GM21825 (cell line): ENCODE results near the gene ENTPD3.
A peak's percentile ranks its signal among the peaks of the same experiment; 100 is the strongest.

Experiments used
- ATAC-seq: cut with Tn5 transposase; IDR thresholded peaks from one replicate; pipeline ENCODE4 v1.9.1; 2021; ENCODE audit warnings: mild to moderate bottlenecking, moderate library complexity; ENCODE audit not compliant: unreplicated experiment

Gene ENTPD3

DNA sequence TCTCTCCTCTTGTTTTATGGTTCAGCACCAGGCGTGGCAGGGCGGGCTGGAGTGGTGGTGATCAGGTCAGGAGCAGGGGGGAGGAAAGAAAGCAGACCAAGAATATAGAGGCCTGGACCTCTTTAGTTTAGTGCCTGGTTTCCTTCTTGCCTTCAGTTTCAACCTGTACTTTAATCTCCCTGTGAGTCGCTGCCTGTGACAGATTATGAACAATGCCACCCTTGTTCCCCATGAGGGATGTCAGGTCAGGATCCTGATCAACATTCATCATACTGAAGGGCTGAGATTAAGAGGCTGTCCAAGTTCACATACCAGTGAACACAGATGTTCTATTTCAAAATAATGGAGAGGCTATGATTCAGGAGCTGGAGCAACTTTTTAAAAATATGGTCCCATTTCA, 11.4 kb downstream of the ENTPD3 start:
- ATAC-seq = no peak

DNA sequence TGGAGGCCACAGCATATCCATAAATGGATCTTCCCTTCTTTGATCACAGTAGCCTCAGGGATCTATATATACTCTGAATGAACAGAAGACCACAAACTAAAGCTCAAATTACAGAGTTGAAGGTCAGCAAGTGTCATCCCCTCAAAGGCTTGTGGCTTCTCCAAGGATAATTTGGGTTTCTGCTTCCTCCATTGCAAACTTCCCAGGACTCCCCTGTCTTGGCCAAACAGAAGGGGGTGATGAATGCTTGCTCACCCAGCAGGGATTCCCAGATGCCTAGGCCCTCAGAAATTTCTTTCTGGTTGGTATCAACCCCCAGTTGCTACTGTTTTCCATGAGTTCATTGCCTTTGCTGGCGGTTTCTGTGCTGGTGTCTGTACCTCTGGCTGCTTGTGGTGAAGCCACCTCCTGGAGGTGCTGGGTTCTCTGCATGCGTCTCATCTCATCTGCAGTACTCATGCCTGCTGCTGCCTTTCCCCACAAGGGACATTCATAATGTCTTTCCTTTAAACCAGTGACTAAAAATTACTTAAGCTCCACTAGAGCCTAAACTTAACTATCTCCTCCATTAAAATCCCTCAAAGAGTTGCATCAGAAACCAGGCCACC, 17.7 kb downstream of the ENTPD3 start:
- ATAC-seq = no peak

DNA sequence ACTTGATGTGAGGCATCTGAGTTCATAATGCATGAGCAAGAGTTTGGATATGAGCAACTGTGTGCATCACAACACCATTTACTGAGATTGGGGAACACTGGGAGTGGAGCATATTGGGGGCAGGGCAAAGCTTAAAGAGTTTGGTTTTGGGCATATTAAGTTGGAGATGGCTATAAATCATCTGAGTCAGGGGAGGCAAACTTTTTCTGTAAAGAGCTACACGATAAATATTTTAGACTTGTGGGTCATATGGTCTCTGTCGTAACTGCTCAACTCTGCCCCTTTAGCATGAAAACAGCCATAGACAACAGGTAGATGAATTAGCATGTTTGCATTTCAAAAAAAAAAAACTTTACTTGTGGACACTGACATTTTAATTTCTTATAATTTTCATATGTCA, 20.0 kb downstream of the ENTPD3 start:
- ATAC-seq = no peak

DNA sequence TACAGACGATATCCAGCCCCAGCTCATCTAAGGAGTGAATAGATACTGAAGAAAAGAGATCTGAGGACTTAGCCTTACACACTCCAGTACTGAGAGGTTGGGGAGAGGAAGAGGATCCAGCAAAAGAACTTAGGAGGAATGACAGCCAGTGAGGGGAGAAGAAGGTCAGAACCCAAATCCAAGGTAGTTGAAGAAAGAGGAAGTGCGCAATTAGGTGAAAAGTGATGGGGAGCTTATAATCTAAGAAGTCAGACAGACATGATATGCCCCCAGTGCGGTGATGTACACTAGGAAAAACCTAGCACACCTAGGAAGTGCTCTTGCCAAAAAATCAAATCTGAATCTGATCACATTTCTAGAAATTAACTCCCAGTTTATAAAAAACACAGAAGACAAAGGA, 20.6 kb downstream of the ENTPD3 start:
- ATAC-seq = no peak

DNA sequence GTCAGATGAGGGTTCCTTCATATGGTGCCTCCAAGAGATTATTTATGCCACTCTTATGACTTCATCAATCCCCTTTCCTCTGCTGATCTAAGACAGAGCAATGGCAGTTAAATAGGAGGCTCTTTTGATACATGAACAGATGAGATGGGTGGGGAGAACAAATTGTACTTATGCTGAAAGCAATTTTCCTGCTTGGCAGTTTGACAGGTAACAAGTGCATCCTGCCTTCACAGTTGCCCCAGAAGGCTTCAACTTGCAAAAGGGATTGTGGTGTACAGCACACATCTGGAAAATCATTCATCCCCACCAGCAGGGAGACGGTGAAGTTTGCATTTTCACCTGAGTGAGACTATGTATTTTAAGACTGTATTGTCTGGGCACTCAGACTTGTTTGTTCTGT, 27.3 kb downstream of the ENTPD3 start:
- no peak for ATAC-seq

DNA sequence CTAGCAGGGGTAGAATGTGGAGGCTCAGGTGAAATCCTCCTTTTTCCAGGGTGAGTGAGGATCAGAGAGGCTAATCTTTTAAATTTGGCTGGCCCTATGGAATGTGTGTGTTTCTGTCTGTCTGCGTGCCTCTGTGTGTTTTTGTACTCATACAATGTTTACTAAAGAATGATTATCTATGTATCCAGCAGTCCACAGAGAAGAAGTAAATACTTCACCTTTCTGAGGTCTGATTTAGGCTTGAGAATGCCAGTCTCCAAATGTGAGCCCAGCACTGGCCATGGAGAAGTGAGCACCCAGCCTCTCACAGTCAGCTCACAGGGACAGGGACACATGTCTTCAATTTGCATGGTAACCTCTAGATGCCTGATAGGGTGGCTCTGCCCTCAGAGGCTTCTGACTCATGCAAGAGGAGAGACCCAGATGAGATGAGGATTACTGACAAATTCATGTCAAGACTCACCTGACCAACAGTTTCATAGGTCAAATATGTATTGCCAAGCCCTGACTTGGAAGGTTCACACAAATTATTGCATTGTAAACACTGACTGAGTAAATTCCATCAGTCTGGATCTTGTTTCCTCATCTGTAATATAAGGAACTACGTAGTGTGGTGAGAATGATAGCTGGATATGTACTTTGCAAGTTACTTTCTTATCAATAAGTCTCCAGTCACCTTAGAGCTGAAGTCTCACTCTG, 31.0 kb downstream of the ENTPD3 start:
- no peak for ATAC-seq

DNA sequence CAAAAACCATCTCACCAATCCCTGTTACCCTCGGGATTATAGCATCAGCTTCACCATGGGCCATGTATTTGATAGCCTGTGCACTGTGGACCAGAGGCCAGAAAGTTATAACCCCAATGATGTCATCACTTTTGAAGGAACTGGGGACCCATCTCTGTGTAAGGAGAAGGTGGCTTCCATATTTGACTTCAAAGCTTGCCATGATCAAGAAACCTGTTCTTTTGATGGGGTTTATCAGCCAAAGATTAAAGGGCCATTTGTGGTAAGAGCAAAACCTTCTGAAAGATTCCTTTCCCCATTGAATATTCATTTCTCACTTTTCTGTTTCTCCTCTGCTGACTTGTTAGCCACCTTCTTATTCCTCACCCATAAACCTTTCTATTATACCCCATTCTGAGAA, 35.9 kb downstream of the ENTPD3 start:
- ATAC-seq = no peak

DNA sequence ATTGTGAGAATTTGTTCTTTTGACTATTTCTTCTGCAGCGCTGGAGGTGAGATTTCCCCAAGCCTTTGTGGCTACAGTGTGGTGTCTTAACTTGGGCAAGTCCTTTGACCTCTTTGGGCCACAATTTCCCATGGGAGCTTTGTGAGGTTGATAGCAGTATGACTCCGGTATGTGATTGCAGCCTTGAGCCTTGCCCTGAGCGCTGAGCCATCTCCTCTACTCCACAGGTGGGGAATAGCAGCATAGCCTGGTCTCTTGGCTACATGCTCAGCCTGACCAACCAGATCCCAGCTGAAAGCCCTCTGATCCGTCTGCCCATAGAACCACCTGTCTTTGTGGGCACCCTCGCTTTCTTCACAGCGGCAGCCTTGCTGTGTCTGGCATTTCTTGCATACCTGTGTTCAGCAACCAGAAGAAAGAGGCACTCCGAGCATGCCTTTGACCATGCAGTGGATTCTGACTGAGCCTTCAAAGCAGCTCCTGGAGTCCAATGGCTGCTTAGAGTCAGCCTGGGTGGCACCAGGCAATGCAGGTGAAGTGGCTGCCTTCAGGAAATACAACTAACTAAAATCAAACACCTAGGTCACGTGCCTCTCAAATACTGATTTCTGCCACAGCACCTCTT, 40.2 kb downstream of the ENTPD3 start:
- no peak for ATAC-seq

DNA sequence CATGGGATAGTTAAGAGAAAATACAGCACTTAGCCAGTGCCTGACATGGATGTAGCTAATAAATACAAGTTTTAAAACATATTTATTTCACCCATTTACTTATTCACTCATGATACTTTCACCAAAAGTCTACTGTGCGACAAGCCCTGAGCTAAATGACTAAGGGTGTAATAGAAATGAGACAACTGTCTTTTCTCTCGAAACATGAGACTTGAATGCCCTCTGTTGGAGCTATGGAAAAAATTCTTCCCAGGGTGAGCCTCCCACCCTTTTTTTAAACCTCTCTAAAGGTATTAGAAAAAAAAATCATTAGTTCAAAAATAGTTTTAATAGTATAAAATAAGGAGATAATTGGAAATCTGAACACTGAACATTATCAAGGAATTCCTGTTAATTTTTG, 45.8 kb downstream of the ENTPD3 start:
- no peak for ATAC-seq

DNA sequence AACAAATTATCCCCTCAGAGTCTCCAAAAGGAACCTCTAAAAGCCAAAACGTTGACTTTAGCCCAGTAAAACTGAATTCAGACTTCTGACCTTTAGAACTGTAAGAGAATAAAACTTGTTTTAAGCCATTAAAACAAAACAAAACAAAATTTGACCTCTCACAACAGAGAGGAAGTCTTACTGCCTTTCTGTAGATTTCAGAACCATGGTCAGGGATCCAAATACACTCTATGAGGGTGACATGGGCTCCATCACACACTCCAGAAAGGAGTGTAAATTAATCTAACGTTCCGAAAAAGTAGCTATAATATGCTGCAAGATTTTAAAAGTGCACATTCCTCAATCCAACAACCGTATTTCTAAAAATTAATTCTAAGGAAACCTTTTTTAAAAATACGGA, 50.9 kb downstream of the ENTPD3 start:
- ATAC-seq = no peak

DNA sequence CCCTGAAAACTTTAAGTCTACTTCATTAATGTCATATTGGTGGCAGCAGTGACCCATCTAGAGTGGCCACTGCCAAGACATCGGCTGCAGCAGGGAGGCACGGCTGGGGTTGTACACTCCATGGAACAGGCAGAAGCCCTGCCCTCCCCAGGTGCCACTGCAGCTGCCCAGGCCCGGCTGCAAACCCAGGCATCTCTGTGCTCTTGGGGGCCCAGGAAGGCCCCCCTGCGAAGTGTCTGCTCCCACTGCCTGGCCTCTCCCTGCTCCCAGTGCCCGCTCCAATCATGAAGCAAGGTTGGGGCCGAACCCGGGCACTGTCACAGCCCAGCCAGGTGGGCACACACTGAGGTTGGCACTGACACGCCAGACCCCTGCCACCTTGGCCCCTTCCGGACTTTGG, 58.1 kb downstream of the ENTPD3 start:
- ATAC-seq = no peak

DNA sequence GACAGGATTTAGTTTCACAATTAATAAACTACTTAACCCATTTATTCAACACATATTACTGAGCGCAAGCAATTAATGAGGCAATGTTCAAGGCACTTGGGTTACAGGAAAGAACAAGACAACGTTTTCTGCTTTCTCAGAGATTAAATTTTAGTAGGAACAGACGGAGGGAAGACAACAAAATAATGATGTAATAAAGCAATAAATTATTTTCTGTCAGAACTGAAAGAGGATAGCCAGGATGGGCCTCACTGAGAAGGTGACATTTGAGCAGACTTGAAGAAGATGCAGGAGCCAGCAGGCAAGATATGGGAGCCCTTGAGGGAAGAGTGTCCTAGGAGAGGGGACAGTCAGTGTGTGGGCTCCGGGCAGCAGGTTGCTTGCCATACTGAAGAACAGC, 58.9 kb downstream of the ENTPD3 start:
- ATAC-seq = no peak

DNA sequence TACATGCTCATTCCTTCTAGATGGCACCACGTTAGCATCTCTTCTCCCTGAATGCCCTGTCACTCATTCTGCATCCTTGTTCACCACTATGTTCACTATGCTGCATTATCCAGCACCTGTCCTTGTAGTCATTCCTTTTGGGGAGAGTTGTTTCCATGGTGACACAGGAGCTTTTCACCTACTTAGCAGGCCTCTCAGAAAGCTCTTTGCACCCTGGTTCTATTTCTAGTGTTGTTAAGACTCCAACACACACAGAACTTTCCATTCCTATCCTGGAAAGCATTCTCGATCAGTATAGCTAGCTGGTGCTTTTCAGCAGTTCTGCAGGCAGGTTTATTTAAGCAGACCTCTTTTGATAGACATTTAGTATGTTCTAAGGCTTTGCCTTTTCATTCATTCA, 63.5 kb downstream of the ENTPD3 start:
- ATAC-seq = no peak

DNA sequence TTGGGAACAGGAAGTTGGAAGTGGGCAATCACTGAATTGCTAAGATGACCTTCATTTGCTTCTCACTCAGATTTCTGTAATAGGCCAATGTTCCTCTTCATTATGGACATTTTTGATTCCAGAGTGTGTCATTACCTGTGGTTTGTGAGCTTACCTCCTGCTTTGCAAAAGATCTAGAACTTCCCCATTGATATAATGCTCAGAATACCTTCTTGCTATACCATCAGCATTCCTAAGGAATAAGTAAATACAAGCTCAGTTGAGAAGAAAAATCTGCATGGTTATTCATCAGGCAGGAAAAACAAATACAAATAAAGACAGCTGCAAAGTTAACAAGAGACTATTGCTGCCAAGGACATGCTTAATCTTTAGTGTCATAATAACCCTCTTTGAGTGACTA, 64.6 kb downstream of the ENTPD3 start:
- no peak for ATAC-seq

DNA sequence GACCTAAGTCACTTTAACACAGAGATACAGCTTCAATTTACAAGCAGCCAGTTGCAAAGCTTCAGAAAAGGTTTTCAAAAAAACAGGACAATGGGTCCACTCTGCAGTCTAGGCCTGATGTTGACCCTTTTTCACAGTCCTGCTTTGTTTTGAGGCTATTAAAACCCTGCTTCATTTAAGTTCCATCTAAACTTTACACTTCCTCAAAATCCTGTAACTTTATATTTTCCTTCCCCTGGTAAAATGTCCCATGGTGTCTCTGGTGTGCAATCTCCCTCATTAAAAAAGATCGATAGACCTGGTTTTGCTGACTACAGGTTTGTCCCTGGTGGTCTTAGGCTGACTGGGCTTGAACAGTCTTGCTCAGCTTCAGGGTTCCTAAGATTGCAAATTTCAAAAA, 65.1 kb downstream of the ENTPD3 start:
- no peak for ATAC-seq

DNA sequence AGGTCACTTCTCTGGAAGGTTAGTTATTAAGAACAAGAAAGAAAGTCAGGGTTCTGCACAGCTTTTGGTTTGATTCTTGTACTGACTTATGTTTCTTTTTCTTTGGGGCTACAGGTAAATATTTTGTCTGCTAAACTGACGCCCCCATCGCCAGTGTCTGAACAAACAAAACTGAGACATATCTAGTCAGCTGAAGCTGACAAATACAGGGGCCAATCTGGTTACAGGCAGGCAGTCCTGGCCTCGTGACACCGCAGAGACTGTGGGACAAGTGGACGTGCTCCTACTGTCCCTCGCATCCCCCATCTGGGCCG, 65.5 kb downstream of the ENTPD3 start:
- ATAC-seq = no peak

DNA sequence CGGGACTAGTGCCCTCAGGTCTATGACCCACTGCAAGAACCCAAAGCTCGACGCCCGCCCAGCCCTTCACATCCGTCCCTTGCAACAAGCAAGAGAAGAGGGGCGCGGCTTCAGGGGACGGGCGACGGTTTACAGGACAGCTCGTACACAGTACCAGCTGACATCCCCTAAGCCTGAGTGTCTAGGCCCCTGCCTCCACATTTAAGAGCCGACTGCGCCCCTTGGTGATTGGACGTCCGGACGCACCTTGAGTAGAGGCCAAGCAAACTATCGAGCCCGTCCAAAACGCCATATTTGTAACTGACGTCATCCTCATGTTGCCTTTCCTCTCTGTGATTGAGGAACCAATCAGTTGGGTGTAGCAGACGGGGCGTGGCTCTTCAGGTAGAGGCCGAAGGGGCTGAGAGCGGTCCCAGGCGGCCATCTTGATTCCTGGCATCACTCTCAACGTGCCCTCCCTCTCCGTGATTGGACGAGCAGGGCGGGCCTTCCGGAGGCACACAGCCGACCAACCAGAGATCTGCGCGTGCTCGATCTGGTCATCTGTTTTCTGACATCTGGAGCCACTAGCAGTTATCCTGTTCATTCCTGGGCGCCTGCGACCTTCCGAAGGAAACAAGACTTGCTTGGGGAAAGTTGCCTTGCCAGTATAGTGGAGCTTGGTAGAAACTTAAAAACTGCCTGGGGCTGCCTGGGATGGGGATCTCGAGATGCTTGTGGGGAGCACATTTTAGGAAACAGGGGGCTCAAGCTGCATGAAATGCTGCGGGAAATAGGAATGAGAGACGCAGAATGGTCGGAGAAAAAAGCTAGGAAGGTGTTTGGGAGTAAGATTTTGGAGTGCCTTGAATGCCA, 66.1 kb downstream of the ENTPD3 start:
- ATAC-seq = peak; percentile 95

DNA sequence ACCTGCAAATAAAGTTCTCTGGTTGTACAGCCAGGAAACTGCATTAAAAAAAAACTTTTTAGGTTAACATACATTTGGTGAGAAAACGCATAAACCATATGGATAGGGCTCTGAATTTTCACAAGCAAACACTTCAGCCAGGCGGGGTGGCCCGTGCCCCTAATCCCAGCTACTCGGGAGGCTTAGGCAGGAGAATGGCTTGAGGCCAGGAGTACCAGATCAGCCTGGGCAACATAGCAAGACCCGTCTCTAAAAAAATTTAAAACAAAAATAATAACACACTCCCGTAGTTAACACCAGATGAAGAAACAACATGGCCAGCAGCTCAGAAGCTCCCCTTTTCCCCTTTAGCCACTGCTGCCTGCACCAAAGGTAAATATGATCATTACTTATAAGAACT, 66.9 kb downstream of the ENTPD3 start:
- no peak for ATAC-seq

DNA sequence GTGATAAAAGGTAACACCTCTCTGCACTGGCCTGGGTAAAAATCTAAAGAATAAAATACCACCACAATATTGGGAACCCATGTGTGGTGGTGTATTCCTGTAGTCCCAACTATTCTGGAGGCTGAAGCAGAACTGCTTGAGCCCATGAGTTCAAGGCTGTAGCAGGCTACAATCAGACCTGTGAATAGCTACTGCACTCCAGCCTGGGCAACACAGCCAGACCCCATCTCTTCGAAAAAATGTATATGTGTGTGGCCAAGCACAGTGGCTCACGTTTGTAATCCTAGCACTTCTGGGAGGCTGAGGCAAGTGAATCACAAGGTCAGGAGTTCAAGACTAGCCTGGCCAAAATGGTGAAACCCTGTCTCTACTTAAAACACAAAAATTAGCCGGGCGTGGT, 68.3 kb downstream of the ENTPD3 start:
- no peak for ATAC-seq

DNA sequence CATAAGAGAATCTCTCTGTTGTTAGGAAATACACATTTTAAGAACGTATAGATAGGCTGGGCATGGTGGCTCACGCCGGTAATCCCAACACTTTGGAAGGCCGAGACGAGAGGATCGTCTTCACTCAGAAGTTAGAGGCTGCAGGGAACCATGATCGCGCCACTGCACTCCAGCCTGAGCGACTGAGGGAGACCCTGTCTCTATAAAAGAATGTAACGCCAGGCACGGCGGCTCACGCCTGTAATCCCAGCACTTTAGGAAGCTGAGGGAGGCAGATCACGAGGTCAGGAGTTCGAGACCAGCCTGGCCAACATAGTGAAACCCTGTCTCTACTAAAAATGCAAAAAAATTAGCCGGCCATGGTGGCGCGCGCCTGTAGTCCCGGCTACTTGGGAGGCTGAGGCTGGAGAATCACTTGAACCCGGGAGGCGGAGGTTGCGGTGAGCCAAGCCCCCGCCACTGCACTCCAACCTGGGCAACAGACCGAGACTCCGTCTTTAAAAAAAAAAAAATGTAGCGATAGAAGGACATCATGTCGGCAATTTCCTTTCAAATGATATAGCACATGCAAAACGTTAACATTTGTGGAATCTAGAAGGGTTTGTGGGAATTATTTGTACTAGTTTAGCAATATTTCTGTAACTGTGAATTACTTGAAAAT, 69.4 kb downstream of the ENTPD3 start:
- no peak for ATAC-seq
